K562 (cell line): ENCODE measurements around the gene DGCR6L. TPM values are rescaled to one million over a fixed set of nuclear protein-coding genes. Genes with fewer than 3 reads are reported as not detected.
A peak's percentile ranks its signal among the peaks of the same experiment; 100 is the strongest.

Source experiments
- BDP1 ChIP-seq: IDR thresholded peaks from 3 replicates; pipeline ENCODE4 v1.6.1; 2011; ENCODE audit not compliant: insufficient read length, insufficient read depth
- CBFB ChIP-seq: sonication (generic); formaldehyde crosslinking; IDR thresholded peaks from 2 replicates; pipeline ENCODE4 v1.4.0; 2020; ENCODE audit warnings: mild to moderate bottlenecking, missing genetic modification reagents
- CTBP1 ChIP-seq: fragments of 450-650 bp; IDR thresholded peaks from 2 replicates; pipeline ENCODE4 v1.6.1; 2016; ENCODE audit warnings: borderline replicate concordance
- MYBL2 ChIP-seq, 2 experiments: fragments of 450-650 bp in 1 of 2; sonication (generic) in 1 of 2; formaldehyde crosslinking in 1 of 2; IDR thresholded peaks; 2 replicates each; pipeline versions ENCODE4 v1.6.1 to v1.8.1; 2017 to 2022; ENCODE audit warnings: borderline replicate concordance in 1 of 2, inconsistent platforms in 1 of 2, low read depth in 1 of 2, mild to moderate bottlenecking in 1 of 2, missing genetic modification reagents in 1 of 2, moderate library complexity in 1 of 2
- NELFE ChIP-seq: IDR thresholded peaks from 2 replicates; pipeline ENCODE4 v1.6.1; 2011; ENCODE audit warnings: mild to moderate bottlenecking; ENCODE audit not compliant: insufficient read depth, insufficient read length
- NFE2L1 ChIP-seq: fragments of 450-650 bp; IDR thresholded peaks from 2 replicates; pipeline ENCODE4 v1.6.1; 2016; ENCODE audit warnings: missing genetic modification characterization, low read depth, mild to moderate bottlenecking, missing compliant biosample characterization, moderate library complexity, borderline replicate concordance
- RAD51 ChIP-seq: fragments of 450-650 bp; IDR thresholded peaks from 2 replicates; pipeline ENCODE4 v1.7.1; 2016; ENCODE audit warnings: low read depth, mild to moderate bottlenecking, borderline replicate concordance
- SETDB1 ChIP-seq: IDR thresholded peaks from one replicate; pipeline ENCODE4 v1.6.1; 2012; ENCODE audit warnings: low read length, control low read depth, inconsistent platforms
- TOE1 ChIP-seq, 2 experiments: fragments of 450-650 bp in 1 of 2; sonication (generic) in 1 of 2; formaldehyde crosslinking in 1 of 2; IDR thresholded peaks; 2 replicates each; pipeline versions ENCODE4 v1.7.1 to v1.8.0; 2016 to 2022; ENCODE audit warnings: borderline replicate concordance in 2 of 2, mild to moderate bottlenecking in 2 of 2, antibody characterized with exemption in 1 of 2, inconsistent platforms in 1 of 2, low read depth in 1 of 2, missing genetic modification reagents in 1 of 2, moderate library complexity in 1 of 2
- ZNF311 ChIP-seq: fragments of 250-450 bp; sonication (Bioruptor Pico); IDR thresholded peaks from 2 replicates; pipeline ENCODE4 v1.4.0; 2020; ENCODE audit warnings: mild to moderate bottlenecking, moderate library complexity
- polyA plus RNA-seq, 8 experiments: library from polyadenylated mRNA; depleted of rRNA in 4 of 8; stranded (reverse) in 5 of 8; unstranded in 3 of 8; fragments of >200 nt; fragmentation: Nextera tagmentation in 2 of 8; fragmentation: Illumina TruSeq in 1 of 8; extraction: Ambion mirVana in 2 of 8; extraction: Trizol in 1 of 8; gene quantifications; 2 replicates each; pipeline versions ENCODE4 v1.2.1 to v1.2.3, GENCODE V29; 2011 to 2014; ENCODE audit warnings: inconsistent platforms in 1 of 8, missing spikeins in 1 of 8
- total RNA-seq, 7 experiments: library from RNA; depleted of rRNA in 6 of 7; stranded (reverse); fragments of >200 nt in 6 of 7; fragmentation: Illumina TruSeq in 2 of 7; extraction: Trizol in 2 of 7; gene quantifications; 2 replicates each; pipeline versions ENCODE4 v1.2.1 to v1.2.3, GENCODE V29; 2011 to 2021; ENCODE audit warnings: low replicate concordance in 1 of 7
- TF ChIP-seq, protein P1 (sequence below): fragments of 450-650 bp; conservative IDR thresholded peaks from 2 replicates; pipeline ENCODE4 v1.6.1; 2016; ENCODE audit warnings: missing genetic modification characterization, low read depth, mild to moderate bottlenecking, control low read depth, missing compliant biosample characterization
- TF ChIP-seq, protein P2 (sequence below): fragments of 450-650 bp; IDR thresholded peaks from 2 replicates; pipeline ENCODE4 v1.6.1; 2016; ENCODE audit warnings: borderline replicate concordance

The DGCR6L gene
- total and polyA plus RNA-seq, 9 of the 15 experiments (the other 6 are each of a cell fraction or from before 2014, with no cell fraction given), result 3.6 to 151 (median 51.0) TPM

GRCh38 chr22:20319745-20320658 lies at the start of gene DGCR6L (continued):
- TF ChIP-seq TOE1 (IDR thresholded peaks at IDR 0.05; ENCODE audit: borderline replicate concordance), result no peak
- peak; percentile 97 for TF ChIP-seq TOE1 (CRISPR knock-in tag; IDR thresholded peaks at IDR 0.05; ENCODE audit: borderline replicate concordance, low read depth)
- TF ChIP-seq MYBL2 (IDR thresholded peaks at IDR 0.05; ENCODE audit: low read depth), result no peak
- 0 out of 2 replicates have a peak, but pooled peaks have one; percentile 53 for TF ChIP-seq MYBL2 (CRISPR knock-in tag; IDR thresholded peaks at IDR 0.05; ENCODE audit: borderline replicate concordance)
- TF ChIP-seq CBFB (CRISPR knock-in tag), result peak; percentile 21
- TF ChIP-seq, protein P1, sequence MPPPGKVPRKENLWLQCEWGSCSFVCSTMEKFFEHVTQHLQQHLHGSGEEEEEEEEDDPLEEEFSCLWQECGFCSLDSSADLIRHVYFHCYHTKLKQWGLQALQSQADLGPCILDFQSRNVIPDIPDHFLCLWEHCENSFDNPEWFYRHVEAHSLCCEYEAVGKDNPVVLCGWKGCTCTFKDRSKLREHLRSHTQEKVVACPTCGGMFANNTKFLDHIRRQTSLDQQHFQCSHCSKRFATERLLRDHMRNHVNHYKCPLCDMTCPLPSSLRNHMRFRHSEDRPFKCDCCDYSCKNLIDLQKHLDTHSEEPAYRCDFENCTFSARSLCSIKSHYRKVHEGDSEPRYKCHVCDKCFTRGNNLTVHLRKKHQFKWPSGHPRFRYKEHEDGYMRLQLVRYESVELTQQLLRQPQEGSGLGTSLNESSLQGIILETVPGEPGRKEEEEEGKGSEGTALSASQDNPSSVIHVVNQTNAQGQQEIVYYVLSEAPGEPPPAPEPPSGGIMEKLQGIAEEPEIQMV (tag), result no peak
- TF ChIP-seq ZNF311 (CRISPR knock-in tag), result peak; percentile 43; the same call in 1 of the 2 replicates
- no peak for TF ChIP-seq NELFE
- TF ChIP-seq, protein P2, sequence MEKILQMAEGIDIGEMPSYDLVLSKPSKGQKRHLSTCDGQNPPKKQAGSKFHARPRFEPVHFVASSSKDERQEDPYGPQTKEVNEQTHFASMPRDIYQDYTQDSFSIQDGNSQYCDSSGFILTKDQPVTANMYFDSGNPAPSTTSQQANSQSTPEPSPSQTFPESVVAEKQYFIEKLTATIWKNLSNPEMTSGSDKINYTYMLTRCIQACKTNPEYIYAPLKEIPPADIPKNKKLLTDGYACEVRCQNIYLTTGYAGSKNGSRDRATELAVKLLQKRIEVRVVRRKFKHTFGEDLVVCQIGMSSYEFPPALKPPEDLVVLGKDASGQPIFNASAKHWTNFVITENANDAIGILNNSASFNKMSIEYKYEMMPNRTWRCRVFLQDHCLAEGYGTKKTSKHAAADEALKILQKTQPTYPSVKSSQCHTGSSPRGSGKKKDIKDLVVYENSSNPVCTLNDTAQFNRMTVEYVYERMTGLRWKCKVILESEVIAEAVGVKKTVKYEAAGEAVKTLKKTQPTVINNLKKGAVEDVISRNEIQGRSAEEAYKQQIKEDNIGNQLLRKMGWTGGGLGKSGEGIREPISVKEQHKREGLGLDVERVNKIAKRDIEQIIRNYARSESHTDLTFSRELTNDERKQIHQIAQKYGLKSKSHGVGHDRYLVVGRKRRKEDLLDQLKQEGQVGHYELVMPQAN, result peak; percentile 87
- peak; percentile 68; the same call in 1 of the 2 replicates for TF ChIP-seq NFE2L1 (tag)
- TF ChIP-seq CTBP1, result peak; percentile 100
- no peak for TF ChIP-seq RAD51
- no peak for TF ChIP-seq BDP1
- peak; percentile 99 for TF ChIP-seq SETDB1
